ENCODE data around the gene PPM1J. TPM values are rescaled to one million over a fixed set of nuclear protein-coding genes. Genes with fewer than 3 reads are reported as not detected.
"Not testable (repeated sequence)": the region's sequence is repeated elsewhere in the genome, so short reads cannot be mapped to it uniquely, and the experiment has no call there.

PPM1J gene
- total and polyA plus RNA-seq, 10 donors: 0.51 to 1.9 (median 1.4) TPM

- WGBS, 5 donors: 57 to 89% (median 60%) methylated on average over 1 of the region's 1 CpG
These were observed 14.8 kb upstream of the PPM1J start for GRCh38 chr1:112729909-112730308.

GRCh38 chr1:112729011-112729410, 13.9 kb upstream of the PPM1J start:
- H3K27me3 ChIP-seq (replicated peaks in 1 of 7); H3K36me3 ChIP-seq; H3K4me1 ChIP-seq; H3K4me3 ChIP-seq; intact Hi-C loops (cut with DNase I; ENCODE audit: low total_unique reads); H3K9me3 ChIP-seq; H3K27ac ChIP-seq; DNase-seq: not testable (repeated sequence)
- WGBS, 5 donors: 65 to 85% (median 75%) methylated on average over 3 of the region's 3 CpGs

More at GRCh38 chr1:112729909-112730308, 14.8 kb upstream of the PPM1J start:
- H3K36me3 ChIP-seq: no peaks in the 10 kb centered on the region
- no peaks in the 10 kb centered on the region for H3K4me1 ChIP-seq
- intact Hi-C loops (cut with DNase I; ENCODE audit: low total_unique reads): no loop called here
- TF ChIP-seq POLR2AphosphoS5 (IDR thresholded peaks at IDR 0.05) (no peak), POLR2A (IDR thresholded peaks at IDR 0.05) (no peak), CTCF (IDR thresholded peaks at IDR 0.05 in 8 of 11, conservative IDR thresholded peaks at IDR 0.05 in 3 of 11) (no peak)
- DNase-seq: no peak
- H3K9me3 ChIP-seq: no peaks in the 10 kb centered on the region
- no peak overlapping the region for H3K4me3 ChIP-seq
- no peak overlapping the region for H3K27ac ChIP-seq
- H3K27me3 ChIP-seq (replicated peaks in 1 of 7): no peaks in the 10 kb centered on the region

GRCh38 chr1:112728306-112728971, 13.3 kb upstream of the PPM1J start:
- intact Hi-C loops (cut with DNase I; ENCODE audit: low total_unique reads): not testable (repeated sequence)
- WGBS, 5 donors: 92 to 94% (median 93%) methylated on average over 31 to 33 of the region's 33 CpGs

GRCh38 chr1:112727716-112728115, 12.6 kb upstream of the PPM1J start:
- TF ChIP-seq CTCF (IDR thresholded peaks at IDR 0.05 in 8 of 11, conservative IDR thresholded peaks at IDR 0.05 in 3 of 11): no peak
- no peak for TF ChIP-seq POLR2A (IDR thresholded peaks at IDR 0.05)
- no peak for TF ChIP-seq POLR2AphosphoS5 (IDR thresholded peaks at IDR 0.05)
- DNase-seq: no peak
- H3K4me1 ChIP-seq: peaks cover 2 to 8% (median 6%) of the 10 kb centered on the region in 6 donors

More at GRCh38 chr1:112728306-112728971, 13.3 kb upstream of the PPM1J start:
- not testable (repeated sequence) for H3K4me3 ChIP-seq; DNase-seq; H3K27ac ChIP-seq; H3K4me1 ChIP-seq; H3K9me3 ChIP-seq; H3K36me3 ChIP-seq; H3K27me3 ChIP-seq (replicated peaks in 1 of 7)

GRCh38 chr1:112724240-112724639, 9.1 kb upstream of the PPM1J start:
- H3K27me3 ChIP-seq (replicated peaks in 1 of 7): peaks cover 0 to 34% (median 7%) of the 10 kb centered on the region in 7 donors
- WGBS, 5 donors: 91 to 100% (median 93%) methylated on average over 2 to 4 of the region's 4 CpGs
- H3K9me3 ChIP-seq; H3K4me3 ChIP-seq; intact Hi-C loops (cut with DNase I; ENCODE audit: low total_unique reads); H3K27ac ChIP-seq; DNase-seq; H3K36me3 ChIP-seq: not testable (repeated sequence)
- H3K4me1 ChIP-seq: peaks cover 4 to 15% (median 11%) of the 10 kb centered on the region in 6 donors

More at GRCh38 chr1:112727716-112728115, 12.6 kb upstream of the PPM1J start:
- Histone ChIP-seq H3K27ac (no peak overlapping the region), H3K9me3 (no peaks in the 10 kb centered on the region), H3K4me3 (no peak overlapping the region), H3K27me3 (replicated peaks in 1 of 7) (peaks cover 0 to 14% (median 3%) of the 10 kb centered on the region in 7 donors), H3K36me3 (no peaks in the 10 kb centered on the region)
- intact Hi-C loops (cut with DNase I; ENCODE audit: low total_unique reads): no loop called here
- 60 to 78% (median 68%) methylated on average over 2 of the region's 2 CpGs for WGBS, 5 donors

Measured in spleen (tissue), 11 donors.